ENCODE data around the gene DNM2.

The DNM2 gene

DNA sequence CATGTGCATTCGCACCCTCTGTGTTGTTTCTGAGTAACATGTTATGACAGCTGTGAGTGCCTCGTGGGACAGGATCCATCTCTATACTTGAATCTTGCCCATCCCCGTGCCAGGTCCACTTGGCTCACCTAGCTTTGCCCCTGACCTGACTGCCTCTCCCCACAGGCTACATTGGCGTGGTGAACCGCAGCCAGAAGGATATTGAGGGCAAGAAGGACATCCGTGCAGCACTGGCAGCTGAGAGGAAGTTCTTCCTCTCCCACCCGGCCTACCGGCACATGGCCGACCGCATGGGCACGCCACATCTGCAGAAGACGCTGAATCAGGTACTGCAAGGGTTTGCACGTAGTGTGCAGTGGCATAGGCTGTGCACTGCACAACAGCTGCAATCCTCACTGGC lies 64.9 kb downstream of the DNM2 start:
- DNase-seq = no peak

DNA sequence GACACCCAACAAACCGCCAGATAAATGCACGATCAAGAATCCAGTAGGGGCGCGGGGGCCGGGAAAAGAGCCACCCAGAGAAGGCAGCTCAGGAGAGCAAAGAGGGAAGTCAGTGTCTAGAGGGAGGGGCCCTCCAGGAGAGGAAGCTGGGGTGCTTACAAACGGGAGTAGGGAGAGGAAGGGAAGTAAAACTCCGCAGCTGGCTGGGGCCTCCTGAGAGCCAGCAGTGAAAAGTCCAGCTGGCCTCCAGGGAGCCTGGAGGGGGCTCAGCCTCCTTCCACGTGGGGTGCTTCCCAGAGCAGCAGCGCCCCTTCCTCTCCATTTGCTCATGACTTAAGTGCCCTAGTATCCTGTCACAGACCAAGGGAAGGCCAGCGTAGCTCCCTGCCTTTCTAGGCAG lies 66.4 kb downstream of the DNM2 start:
- no peak for DNase-seq

DNA sequence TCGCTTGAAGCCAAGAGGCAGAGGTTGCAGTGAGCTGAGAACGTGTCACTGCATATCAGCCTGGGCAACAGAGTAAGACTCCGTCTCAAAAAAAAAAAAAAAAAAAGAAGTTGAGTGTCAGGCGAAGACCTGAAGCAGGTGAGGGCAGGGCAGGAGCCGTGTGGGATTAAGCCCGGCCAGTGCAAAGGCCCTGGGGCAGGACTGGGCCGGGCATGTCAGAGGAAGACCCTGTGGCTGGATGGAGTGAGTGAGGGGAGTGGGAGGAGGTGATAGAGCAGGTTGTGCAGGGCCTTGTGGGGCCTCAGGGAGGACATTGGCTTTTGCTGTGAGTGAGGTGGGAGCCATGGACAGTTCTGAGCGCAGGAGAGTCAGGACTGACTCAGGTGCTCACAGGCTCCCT lies 70.3 kb downstream of the DNM2 start:
- DNase-seq = no peak

DNA sequence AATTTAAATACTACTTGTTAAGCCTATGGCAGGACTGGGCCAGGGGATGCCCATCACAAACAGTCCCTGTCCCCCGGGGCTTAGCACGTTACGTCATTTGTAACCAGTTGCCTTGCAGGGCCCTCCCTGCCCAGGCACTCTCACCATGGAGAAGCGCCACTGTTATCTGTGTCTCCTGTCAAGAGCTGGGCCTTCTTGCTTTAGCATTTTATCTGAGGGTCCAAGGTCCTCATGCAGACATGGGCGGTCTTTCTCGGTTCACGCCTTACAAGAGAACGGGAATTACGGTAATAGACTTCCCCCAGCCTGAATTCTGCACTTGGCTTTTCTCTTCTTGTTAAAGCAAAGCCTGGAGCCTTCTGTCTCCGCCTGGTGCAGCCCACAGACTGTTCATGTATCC lies 72.0 kb downstream of the DNM2 start:
- DNase-seq = no peak

DNA sequence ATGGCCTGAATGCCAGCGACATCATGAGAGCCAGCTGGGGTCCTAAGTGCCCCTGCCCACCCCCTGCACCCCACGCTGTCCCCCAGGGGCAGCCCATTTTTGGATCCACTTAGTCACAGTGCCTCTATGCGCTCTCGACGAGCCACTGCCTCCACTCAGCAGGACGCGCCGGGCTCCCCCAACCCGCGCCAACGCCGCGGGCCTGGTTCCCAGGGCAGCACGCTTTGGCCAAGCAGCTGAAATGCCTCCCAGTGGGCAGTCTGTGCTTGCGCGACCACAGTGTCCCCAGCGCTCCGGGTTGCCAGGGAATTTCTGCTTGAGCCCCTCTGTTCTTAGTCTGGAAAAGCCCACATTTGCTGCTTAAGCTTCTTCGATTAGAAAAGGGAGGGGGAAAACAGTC lies 78.8 kb downstream of the DNM2 start:
- no peak for DNase-seq

DNA sequence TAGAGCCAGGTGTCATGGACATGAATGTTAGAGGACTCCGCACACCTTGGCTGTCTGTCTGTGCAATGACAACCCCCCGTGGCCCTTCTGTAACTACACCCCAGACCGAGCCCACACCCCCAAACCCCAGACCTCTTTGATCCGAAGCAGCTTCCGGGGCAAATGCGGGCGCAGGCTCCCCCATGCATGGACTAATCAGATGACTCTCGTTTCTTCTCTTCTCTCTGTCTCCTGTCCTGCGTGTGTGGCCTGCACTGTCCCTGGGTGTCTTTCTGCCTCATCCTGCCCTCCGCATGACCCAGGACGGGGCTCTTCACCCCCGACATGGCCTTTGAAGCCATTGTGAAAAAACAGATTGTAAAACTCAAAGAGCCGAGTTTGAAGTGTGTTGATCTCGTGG lies 79.2 kb downstream of the DNM2 start:
- peak in 1 of 2 experiments; percentile 5 for DNase-seq

DNA sequence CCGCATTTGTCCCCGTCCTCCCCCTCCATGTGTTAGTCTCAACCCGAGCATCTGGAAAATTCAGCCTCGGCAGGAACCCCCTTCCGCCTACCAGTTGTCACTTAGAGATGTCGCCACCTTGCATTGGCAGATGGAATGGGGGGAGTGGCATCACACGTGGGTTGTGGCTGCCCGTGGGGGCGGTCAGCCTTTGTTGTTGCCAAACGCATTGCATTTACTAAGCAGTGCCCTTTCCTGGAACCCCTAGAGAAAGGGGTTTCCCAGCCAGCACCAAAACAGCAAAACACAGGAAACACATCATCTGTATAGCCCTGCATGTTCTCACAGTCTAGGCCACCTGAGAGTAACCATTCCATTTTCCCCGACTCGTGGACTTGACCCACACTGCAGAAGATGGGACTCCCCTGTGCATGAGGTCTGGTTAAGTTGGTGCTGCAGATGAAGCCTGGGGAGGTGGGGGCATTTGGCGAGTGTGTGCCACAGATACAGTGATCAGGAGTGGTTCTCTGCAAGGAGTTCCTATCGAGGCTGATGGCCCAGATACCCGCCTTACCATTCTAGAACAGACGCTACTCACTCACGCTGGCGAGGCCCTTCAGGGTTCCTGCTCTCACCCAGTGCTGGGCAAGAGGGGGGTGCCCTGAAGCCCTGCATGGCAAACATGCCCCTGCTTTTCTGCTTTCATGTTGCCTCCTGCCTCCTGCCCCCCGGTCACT lies 79.8 kb downstream of the DNM2 start:
- DNase-seq = peak; percentile 90 to 91

DNA sequence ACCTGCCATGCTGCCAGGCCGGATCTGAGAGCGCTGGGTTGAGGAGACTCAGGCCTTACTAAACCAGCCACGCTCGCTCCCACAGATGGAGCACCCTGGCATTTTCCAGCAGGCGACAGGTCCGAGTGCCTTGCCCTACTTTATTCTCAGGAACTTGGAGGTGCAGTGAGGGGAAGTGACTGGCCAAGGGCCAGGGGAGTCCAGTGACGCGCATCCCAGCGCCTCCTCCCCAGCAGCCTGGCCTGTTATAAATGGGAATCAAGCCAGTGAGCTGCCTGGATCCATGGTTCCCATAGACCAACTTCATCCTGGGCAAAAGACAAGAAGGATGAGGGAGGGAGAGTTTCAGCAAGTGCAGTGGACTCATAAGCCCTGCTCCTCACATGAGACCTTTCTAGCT lies 82.6 kb downstream of the DNM2 start:
- DNase-seq = no peak

DNA sequence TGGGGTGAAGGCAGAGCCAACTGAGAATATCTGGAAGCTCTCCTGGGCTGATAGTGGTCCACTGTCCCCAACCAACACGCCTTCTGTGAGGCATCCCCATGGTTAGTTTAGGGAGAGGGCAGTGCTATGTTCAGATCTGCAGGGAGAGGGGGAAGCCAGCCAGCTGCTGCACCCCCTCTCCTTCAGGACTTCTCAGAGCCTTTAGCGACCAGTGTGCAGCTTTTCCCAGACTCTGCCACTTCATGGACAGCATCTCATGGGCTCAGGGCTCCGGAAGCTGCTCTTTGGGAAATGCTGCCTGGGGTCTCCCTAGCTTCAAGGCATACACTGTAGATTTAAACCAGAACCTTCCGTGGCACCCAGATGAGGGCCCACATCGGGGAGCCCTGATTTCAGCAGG lies 84.6 kb downstream of the DNM2 start:
- DNase-seq = no peak

DNA sequence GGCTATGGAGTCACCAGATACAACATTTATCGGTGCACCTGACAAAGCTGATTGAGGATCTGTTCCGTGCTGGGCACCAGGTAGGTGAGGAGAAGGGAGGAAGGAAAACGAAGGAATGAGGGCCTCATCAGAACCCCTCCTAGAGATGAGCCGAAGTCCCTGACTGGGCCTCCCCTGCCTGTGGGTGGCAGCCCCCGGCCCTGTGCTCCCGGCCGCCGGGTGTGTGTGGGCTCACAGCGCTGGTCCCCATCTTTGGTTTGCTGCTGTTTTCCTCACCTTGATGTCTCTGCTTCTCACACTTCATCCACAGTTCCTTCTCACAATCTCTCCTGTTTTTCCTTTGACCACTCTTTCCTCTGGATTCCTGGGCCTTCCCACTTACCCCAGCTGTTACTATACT lies 85.4 kb downstream of the DNM2 start:
- DNase-seq = no peak

DNA sequence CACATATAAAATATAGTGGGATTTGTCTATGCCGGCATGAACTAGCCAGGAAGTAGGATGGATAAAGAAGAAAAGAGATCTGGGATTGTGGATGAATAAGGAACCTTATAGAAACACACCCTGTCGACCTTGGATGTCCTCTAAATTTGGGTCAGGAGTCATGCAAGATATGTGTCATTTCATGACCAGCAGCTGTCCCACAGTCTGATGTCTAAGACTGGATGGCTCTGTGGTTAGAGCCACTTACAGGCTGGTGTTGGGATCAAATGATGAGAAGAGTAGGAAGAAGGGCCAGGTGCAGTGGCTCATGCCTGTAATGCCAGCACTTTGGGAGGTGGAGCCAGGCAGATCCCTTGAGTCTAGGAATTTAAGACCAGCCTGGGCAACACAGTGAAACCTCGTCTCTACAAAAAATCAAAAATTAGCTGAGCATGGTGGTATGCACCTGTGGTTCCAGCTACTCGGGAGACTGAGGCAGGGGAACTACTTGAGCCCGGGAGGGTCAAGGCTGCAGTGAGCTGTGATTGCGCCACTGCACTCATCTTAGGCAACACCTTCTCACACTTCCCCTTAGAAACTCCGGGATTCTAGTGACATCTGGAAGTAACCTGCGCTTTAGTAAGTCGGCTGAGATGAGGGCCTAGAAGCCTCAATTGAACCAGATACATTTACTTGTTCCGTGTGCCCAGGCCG lies 87.3 kb downstream of the DNM2 start:
- DNase-seq = no peak

DNA sequence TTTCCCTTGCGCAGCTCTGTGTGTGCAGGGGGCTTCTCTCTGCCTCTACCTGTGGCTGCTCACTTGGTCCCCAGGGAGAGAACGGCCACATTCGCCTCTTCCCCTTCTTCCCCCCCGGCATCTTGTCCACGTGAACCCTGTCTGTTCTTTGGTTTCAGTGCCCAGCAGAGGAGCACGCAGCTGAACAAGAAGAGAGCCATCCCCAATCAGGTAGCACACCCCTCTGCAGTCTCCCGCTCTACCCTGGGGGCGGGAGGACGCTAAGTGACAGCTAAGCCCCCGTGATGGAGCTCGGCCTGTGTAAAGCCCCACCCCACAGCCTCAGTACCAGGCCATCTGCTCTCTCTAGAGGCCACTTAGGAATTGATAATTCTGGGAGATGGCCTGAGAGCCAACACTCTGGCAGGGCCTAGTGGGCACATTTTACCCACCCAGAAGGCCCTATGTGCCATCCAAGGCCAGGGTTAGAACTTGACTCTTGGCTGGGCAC lies 87.9 kb downstream of the DNM2 start:
- DNase-seq = no peak

DNA sequence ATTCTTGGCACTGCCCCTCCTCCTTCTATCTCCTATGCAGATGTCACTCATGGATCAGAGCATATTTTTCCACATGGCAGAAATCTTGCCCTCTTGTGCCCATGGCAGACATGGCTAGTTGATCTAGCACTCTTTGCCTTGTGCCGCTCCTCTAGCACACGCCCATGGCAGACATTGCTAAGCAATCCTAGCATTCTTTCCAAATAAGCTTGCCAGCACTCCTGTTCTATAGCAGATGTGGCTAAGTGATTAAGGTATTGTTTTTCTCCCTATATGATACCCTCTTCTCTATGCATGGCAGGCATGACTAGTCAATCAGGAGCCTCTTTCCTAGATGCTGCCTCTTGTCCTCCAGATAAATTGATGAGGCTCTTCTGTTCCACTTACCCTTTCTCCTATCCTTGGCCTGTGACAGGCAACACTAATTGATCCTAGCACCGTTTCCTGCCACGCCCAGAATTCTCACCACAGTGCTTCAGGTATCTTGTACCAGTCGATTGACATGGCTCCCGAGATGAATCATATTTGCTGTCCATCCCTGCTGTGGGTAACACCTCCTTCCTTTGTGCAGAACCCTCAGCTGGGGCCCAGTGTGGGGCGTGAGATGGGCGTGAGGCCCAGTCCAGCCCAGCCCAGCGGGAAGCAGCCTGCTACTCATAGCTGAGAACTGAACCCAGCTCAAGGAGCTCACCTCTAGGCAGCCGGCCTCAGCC lies 91.2 kb downstream of the DNM2 start:
- DNase-seq = no peak

DNA sequence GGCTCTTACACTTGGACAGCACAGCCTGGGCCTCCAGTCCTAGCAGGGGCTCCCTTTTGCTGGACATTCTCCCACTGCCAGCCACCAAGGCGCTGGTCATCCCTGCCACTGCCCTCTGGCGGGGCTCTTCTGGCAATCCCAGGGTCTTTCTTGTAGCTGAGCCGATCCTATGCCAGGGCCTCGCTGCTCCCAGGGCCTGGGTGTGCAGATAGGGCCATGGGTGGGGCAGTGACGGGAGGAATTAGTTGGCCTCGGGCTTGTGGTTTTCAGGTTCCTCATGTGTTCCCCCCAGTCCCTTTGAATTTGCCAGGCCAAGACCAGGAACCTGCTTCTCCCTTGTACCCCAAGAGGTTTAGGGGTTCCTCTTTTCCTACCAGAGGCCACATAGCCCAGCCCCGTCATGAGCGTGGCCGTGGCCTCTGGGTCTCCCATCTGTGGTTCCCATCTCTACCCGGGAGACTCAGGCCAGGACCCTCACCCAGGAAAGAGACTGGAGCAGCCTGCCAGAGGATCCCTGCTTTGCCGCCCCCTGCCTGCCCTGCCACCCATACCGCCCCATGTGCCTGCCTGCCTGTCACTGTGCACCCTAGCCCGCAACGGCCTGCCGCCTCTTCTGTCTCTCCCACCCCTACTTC lies 91.9 kb downstream of the DNM2 start:
- DNase-seq = no peak

DNA sequence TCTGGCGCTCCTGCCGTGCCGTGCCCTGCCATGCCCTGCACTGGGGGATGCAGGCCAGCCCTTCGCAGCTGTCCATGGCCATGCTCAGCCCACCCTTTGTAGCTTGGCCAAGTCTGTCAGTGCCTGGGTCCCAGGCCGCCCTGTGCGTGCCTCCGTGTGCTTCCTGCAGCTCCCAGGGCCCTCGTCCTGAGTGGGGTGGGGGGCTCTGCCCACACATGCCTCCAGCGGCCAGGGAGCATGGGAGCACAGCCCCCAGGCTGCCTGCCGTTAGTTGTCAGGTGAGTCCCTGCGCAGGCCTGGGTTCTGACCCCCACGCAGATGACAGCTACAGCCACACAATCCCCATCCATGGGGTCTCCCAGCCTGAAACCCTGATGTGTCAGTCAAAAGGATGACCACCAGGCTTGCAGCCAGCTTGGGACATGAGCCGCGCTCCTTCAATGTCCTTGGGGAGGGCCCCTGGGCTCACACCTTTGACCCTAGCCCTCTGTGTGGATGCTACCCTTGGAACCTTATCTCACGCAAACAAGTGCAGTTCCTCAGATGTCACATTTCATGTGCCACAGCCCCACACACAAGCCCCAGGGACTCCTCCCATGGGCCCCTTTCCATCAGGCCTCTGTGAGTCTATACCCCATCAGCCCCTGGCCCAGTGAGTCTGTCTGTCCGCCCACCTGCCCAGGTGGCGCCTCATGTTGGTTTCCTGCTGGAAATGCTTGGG lies 93.7 kb downstream of the DNM2 start:
- DNase-seq = no peak

DNA sequence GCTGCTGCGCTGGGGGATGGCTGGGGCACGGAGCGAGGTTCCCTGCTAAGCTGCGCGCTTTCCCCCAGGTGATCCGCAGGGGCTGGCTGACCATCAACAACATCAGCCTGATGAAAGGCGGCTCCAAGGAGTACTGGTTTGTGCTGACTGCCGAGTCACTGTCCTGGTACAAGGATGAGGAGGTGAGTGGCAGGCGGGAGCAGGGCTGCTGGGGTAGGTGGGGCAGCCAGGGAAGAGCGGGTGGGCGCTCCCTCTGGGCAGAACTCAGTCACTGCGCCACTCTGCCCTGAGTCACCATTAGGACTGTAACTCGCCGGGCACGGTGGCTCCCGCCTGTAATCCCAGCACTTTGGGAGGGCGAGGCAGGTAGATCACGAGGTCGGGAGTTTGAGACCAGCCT lies 94.3 kb downstream of the DNM2 start:
- no peak for DNase-seq

DNA sequence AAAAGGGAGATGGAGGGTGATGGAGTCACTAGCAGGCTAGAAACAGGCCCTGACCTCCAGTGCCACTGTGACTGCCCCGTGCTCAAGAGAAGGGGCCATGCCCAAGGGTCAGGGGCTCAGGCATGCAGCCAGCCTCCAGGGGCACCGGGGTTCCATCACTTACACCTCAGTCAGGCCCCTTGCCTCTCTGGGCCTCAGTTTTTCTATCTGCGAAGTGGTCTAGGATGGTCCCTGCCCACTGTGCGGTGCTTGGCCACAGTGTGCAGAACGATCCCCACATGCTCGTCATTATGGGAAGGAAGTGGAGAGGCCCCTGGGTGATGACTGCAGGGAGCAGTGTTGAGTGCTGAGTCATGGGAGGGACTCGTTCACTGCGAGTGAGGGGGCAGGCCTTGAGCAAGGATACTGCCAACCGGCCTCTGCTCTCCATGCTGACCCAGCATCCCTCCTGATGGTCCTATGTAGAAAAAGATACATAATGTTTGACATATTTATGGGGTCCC lies 95.1 kb downstream of the DNM2 start:
- no peak for DNase-seq

DNA sequence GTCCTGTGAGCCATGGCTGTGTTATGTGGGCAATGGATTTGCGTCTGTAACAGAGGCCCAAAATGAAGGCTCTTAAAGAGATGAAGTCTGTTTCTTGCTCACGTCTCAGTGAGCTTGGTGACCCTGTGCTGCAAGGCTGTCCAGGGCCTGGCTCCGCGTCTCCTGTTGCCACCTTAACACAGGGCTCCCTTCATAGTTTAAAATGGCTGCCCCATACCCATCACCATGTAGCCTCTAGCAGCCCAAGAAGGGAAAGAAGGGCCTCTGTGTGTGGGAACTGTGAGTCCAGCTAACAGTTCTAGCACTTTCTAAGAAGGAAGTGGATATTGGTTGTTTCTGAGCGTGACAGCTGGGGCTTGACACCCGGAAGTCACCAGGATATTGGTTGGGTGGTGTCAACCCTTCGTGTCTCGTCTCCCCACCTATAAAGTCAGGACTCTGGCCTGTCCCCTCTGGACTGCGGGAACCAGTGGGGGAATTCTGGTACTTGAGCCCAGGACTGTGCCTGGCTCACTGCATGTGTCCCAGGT lies 97.2 kb downstream of the DNM2 start:
- DNase-seq = no peak

DNA sequence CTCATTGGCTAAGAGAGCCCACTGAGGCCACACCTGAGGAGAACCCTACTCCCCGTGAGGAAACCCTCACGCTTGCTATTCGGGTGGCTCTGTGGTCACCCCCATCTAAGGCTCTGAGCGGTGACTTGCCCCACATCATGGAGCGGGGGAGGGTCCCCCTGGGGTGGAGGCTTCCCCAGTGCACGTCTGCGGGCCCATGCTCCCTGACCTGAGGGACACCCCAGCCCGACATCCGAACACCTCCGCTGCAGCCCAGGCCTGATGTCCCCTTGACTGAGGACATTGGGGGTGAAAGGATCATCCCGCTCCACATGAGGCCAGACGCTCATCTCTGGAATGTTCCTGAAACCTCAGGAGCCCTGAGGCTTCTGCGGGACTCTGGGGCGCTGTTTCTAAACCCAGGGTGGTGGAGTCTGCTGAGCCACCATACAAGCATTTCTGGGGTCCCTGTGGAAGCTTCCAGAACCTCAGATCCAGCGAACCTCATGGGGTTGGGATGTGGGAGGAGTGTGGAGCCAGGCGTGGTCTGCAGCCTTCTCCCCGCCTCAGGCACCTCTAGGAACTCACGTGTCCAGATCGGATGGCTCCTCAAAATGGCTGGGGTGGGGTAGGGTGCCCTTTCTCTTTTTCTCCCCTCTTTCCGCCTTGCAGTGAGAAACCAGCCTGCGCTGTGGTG lies 98.2 kb downstream of the DNM2 start:
- no peak for DNase-seq

DNA sequence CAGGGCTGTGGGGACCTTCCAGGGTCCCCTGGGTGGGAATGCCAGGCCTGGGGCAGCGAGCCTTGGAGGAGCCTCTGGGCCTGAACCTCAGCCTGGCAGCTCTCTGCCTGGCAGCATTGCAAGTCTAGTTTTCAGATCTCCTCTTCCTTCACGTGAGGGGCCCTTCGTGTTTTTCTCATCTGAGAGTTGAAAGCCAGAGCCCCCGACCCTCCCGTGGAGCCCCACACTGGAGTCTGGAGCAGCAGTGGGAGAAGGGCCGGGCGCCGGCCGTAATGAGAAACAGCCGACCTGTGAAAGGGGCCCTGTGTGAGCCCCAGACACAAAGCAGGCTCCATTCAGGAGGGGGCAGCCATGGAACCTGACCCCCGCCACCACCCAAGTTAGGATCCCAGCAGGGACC lies 98.8 kb downstream of the DNM2 start:
- DNase-seq = no peak

DNA sequence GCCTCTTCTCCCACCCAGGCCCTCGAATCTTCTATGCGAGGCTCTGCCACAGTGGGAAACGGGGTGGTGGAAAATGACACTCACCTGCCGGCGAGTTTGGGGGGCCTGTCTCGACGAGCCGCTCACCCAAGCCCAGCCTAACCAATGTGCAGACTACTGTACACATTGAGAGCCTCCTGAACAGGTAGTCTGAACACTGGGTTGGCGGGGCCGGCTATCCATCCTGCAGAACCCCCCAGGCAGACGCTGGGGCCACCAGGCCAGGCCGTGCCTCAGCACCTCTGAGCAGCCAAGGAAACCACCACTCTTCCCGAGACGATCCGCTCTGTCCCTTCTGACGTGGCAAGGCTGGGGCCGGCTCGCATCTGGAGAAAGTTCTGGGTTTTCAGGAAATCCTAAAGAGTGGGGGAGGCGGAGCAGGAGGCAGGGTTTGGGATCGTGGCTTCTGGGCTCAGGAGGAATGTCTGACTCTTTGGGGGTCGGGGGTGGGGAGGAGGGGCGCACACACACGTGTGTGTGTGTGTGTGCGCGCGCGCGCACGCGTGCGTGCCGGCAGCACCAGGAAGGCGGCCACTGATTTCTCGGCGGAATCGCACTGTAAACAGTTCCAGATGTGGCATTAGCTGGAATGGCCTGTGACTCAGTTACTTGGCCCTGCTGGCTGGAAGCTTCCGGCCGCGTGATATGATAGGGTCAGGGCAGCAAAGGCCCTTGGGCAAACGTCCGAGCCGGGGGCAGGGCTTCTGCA lies 99.6 kb downstream of the DNM2 start:
- no peak for DNase-seq

Measured in activated CD4-positive, alpha-beta T cell treated with anti-CD3 and anti-CD28 coated beads, Interleukin-2, amount 50 U/mL, for 4 hours (primary cell).